Endodermal cell (in vitro differentiated cells): ENCODE measurements around the gene BRF1. TPM values are rescaled to one million over a fixed set of nuclear protein-coding genes. Genes with fewer than 3 reads are reported as not detected.
A peak's percentile ranks its signal among the peaks of the same experiment; 100 is the strongest.

ENCODE experiments used
- DNase-seq: peaks from one replicate; pipeline ENCODE4 v3.0.0-alpha.2; 2017
- H3K27ac ChIP-seq: 2 replicates; pipeline ENCODE4 v1.5.1; 2013; ENCODE audit warnings: mild to moderate bottlenecking, low read depth, low read length, moderate library complexity
- H3K27me3 ChIP-seq: 2 replicates; pipeline ENCODE4 v1.6.1; 2013; ENCODE audit warnings: mild to moderate bottlenecking, low read length, moderate library complexity; ENCODE audit not compliant: insufficient read depth, control insufficient read depth, poor library complexity, severe bottlenecking
- H3K36me3 ChIP-seq: 2 replicates; pipeline ENCODE4 v1.7.0; 2013; ENCODE audit warnings: mild to moderate bottlenecking, low read length, moderate library complexity; ENCODE audit not compliant: control insufficient read depth, insufficient read depth
- H3K4me1 ChIP-seq: one replicate; pipeline ENCODE4 v1.7.0; 2013; ENCODE audit warnings: low read length; ENCODE audit not compliant: control insufficient read depth, insufficient read depth
- H3K4me3 ChIP-seq: 2 replicates; pipeline ENCODE4 v1.5.1; 2013; ENCODE audit warnings: mild to moderate bottlenecking, low read length, moderate library complexity
- H3K9ac ChIP-seq: 2 replicates; pipeline ENCODE4 v1.6.1; 2013; ENCODE audit warnings: mild to moderate bottlenecking, low read length, moderate library complexity; ENCODE audit not compliant: poor library complexity, severe bottlenecking; ENCODE audit errors: extremely low read depth
- H3K9me3 ChIP-seq: 2 replicates; pipeline ENCODE4 v1.6.1; 2013; ENCODE audit warnings: mild to moderate bottlenecking, low read length, moderate library complexity; ENCODE audit not compliant: control insufficient read depth
- H3K27ac Mint-ChIP-seq: 2 replicates; pipeline ENCODE4 v1.8.0; 2020; ENCODE audit warnings: mixed read lengths
- H3K27me3 Mint-ChIP-seq: 2 replicates; pipeline ENCODE4 v1.8.0; 2021; ENCODE audit warnings: mild to moderate bottlenecking, mixed read lengths; ENCODE audit not compliant: insufficient read depth
- H3K36me3 Mint-ChIP-seq: 2 replicates; pipeline ENCODE4 v1.8.0; 2020; ENCODE audit warnings: low read depth, mixed read lengths
- H3K4me1 Mint-ChIP-seq: 2 replicates; pipeline ENCODE4 v1.8.0; 2020; ENCODE audit warnings: mixed read lengths
- H3K4me3 Mint-ChIP-seq: 2 replicates; pipeline ENCODE4 v1.8.0; 2020; ENCODE audit warnings: mild to moderate bottlenecking, moderate library complexity, mixed read lengths
- H3K9me3 Mint-ChIP-seq: 2 replicates; pipeline ENCODE4 v1.8.0; 2020; ENCODE audit warnings: mild to moderate bottlenecking, mixed read lengths
- CTCF ChIP-seq: fragments of 200-600 bp; sonication (generic); conservative IDR thresholded peaks from 2 replicates; pipeline ENCODE4 v1.5.0; 2021; ENCODE audit warnings: antibody characterized with exemption, mild to moderate bottlenecking
- WGBS, 2 experiments: methylation state at CpG; one replicate each; pipeline versions ENCODE4 v1.1.5 to v1.1.7; 2013; ENCODE audit warnings: missing lambda C conversion rate in 2 of 2, mixed read lengths in 1 of 2; ENCODE audit not compliant: insufficient coverage in 1 of 2, insufficient read length in 1 of 2; 5-methylcytosine and 5-hydroxymethylcytosine counted together
- total RNA-seq, 2 donors: library from RNA; stranded (reverse); fragmentation: NEBNext Ultra II Directional in 1 of 2; extraction: Animal tissue kit (Norgen Biotek cat#: 25700) in 1 of 2; gene quantifications; 2 replicates in 1 of 2; 3 replicates in 1 of 2; pipeline ENCODE4 v1.2.1, GENCODE V29; 2021

BRF1 gene
- total RNA-seq, 2 donors from 2014 or later, result 37.0 to 44.5 TPM

DNA sequence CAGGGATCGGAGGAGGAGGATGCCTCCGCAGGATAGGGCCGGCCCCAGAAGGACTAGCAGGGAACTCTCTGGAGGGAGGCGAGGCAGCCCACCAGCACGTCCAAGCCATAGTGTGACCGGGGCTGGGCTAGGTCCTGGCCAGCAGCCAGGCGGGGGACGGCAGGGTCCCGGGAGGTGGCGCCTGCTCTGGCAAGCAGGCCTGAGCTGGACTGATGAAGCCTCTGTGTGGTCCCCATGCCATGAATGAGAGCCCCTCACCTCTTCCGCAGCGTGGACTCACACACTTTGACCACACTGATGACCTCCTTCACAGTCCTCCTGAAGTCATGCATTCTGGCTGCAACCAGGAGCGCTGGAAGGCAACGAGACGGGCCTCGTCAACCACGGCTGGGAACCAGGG, 72.2 kb downstream of the BRF1 start:
- H3K9me3 ChIP-seq, result no peaks in the 10 kb centered on the region
- H3K9me3 Mint-ChIP-seq, result no peaks in the 10 kb centered on the region
- no peak overlapping the region for H3K27ac Mint-ChIP-seq
- H3K4me1 ChIP-seq, result no peaks in the 10 kb centered on the region
- TF ChIP-seq CTCF, result no peak
- H3K9ac ChIP-seq, result no peak overlapping the region
- DNase-seq, result no peak
- no peak overlapping the region for H3K4me3 ChIP-seq
- H3K36me3 Mint-ChIP-seq, result peaks cover 25% of the 10 kb centered on the region
- H3K27me3 ChIP-seq, result no peaks in the 10 kb centered on the region
- 92 to 94% methylated on average over 10 to 17 of the region's 17 CpGs for WGBS, 2 experiments
- peak overlapping the region; percentile 17 for H3K27ac ChIP-seq
- no peaks in the 10 kb centered on the region for H3K27me3 Mint-ChIP-seq
- H3K36me3 ChIP-seq, result peaks cover 27% of the 10 kb centered on the region
- no peaks in the 10 kb centered on the region for H3K4me1 Mint-ChIP-seq
- H3K4me3 Mint-ChIP-seq, result no peak overlapping the region

- H3K9me3 Mint-ChIP-seq, result no peaks in the 10 kb centered on the region
Measured at GRCh38 chr14:105227346-105227745, 73.5 kb downstream of the BRF1 start.

GRCh38 chr14:105226198-105226597, 74.6 kb downstream of the BRF1 start:
- Histone ChIP-seq H3K36me3 (peaks cover 42% of the 10 kb centered on the region), H3K4me1 (no peaks in the 10 kb centered on the region), H3K9me3 (no peaks in the 10 kb centered on the region), H3K27me3 (no peaks in the 10 kb centered on the region), H3K9ac (no peak overlapping the region), H3K4me3 (no peak overlapping the region), H3K27ac (no peak overlapping the region)
- H3K27ac Mint-ChIP-seq, result no peak overlapping the region
- no peak for TF ChIP-seq CTCF
- peaks cover 2% of the 10 kb centered on the region for H3K4me1 Mint-ChIP-seq
- H3K4me3 Mint-ChIP-seq, result no peak overlapping the region
- H3K9me3 Mint-ChIP-seq, result no peaks in the 10 kb centered on the region
- WGBS, 2 experiments, result 95 to 97% methylated on average over 9 to 10 of the region's 10 CpGs
- no peak for DNase-seq
- no peaks in the 10 kb centered on the region for H3K27me3 Mint-ChIP-seq
- H3K36me3 Mint-ChIP-seq, result peaks cover 43% of the 10 kb centered on the region

More at GRCh38 chr14:105227346-105227745, 73.5 kb downstream of the BRF1 start:
- WGBS, 2 experiments, result 92 to 99% methylated on average over 11 to 14 of the region's 14 CpGs
- Mint-ChIP-seq H3K27me3 (no peaks in the 10 kb centered on the region), H3K4me1 (no peaks in the 10 kb centered on the region), H3K4me3 (no peak overlapping the region), H3K36me3 (peaks cover 34% of the 10 kb centered on the region), H3K27ac (no peak overlapping the region)
- Histone ChIP-seq H3K27me3 (no peaks in the 10 kb centered on the region), H3K27ac (no peak overlapping the region), H3K4me3 (no peak overlapping the region), H3K36me3 (peaks cover 34% of the 10 kb centered on the region), H3K4me1 (no peaks in the 10 kb centered on the region), H3K9me3 (no peaks in the 10 kb centered on the region), H3K9ac (no peak overlapping the region)
- no peak for DNase-seq
- no peak for TF ChIP-seq CTCF
